Measurements from ENCODE around the gene S100A16. TPM values are rescaled to one million over a fixed set of nuclear protein-coding genes. Genes with fewer than 3 reads are reported as not detected.

Gene S100A16
- 728 and 751 TPM in 2 replicates for total RNA-seq

DNA sequence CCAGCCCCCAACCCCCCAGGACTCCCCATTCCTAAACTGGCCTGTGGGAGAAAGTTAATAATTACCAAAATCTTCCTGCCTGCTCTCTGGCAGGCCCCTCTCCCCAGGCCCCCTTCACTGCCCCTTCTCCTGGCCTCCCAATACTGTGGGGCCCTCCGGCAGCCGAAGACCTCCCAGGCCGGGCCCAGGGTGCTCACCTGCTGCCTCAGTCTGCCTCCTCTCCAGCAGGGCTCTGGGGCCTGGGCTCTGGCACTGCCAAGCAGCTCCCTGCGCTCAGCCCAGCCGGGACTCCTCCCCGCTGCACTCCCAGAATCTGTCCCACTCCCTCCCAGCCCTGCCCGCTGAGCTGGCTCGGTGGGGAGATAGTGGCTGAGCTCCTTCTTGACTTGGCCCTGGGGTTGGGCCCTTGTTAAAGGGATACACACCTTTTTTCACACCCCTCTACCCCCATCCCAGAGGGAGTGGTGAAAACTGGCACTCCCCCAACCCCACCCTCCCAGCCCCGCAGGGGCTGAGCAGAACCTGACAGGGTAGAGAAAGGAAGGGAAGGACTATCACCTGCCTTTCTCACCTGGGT is at the start of gene S100A16:
Gene S100A16, minus strand, starts transcription at position 383 of the 577 bp plus-strand sequence. CDS start 4,986 bp downstream, outside the sequence.

GRCh38 chr1:153658400-153659174 is 45.6 kb upstream of the S100A16 start, which contains the start of gene SNAPIN:
Gene SNAPIN, plus strand, starts transcription at chr1:153658703. Its CDS starts 41 bp downstream, at chr1:153658744.

GRCh38 chr1:153633754-153634665 is 21.1 kb upstream of the S100A16 start, which contains the start of gene CHTOP:
Gene CHTOP, plus strand, starts transcription at chr1:153634066. Its CDS starts 2,523 bp downstream, at chr1:153636589.

GRCh38 chr1:153627715-153628626 is 15.0 kb upstream of the S100A16 start, which contains the start of gene S100A1:
Gene S100A1, plus strand, starts transcription at chr1:153628434. Its CDS starts 2,088 bp downstream, at chr1:153630522.

DNA sequence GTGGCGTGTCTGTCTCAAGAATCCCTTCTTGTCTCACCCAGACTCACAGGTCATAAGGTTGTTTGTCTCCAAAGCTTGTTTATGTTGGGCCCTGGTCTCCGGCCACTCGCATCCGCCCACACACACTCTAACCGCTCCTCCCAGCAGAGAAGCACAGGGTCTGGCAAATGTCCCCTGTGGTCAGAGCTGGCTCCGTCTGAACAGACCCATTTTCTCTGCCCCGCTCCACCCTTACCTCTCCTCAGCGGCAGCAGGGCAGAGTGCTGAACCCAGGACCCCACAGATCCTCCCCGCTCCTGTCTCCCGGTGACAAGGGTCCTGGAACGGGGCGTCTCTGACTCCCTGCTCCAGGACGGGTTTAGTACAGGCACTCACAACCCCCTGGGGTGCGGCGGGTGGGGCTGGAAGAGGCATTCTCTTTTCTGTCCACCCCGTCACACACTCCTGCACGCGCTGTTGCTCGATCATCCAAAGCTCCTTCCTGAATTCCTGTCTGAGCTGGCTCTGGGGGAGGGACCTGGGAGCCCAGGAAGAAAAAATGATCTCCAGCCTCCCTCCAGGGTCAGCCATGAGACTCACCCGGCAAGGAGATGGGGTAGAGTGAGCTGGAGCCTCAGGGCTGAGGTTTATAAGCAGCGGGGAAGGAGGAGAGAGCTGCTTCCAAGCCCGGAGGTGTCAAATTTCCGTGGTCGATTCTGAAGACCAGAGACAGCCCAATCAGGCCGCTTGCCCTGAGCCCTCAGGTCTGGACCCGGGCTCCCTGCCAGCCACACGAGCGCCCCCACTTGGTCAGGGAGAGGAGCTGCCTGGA is 14.2 kb upstream of the S100A16 start, which contains the start of gene S100A13:
Gene S100A13, minus strand, starts transcription at position 602 of the 811 bp plus-strand sequence. CDS start 1,033 bp downstream, outside the sequence.

DNA sequence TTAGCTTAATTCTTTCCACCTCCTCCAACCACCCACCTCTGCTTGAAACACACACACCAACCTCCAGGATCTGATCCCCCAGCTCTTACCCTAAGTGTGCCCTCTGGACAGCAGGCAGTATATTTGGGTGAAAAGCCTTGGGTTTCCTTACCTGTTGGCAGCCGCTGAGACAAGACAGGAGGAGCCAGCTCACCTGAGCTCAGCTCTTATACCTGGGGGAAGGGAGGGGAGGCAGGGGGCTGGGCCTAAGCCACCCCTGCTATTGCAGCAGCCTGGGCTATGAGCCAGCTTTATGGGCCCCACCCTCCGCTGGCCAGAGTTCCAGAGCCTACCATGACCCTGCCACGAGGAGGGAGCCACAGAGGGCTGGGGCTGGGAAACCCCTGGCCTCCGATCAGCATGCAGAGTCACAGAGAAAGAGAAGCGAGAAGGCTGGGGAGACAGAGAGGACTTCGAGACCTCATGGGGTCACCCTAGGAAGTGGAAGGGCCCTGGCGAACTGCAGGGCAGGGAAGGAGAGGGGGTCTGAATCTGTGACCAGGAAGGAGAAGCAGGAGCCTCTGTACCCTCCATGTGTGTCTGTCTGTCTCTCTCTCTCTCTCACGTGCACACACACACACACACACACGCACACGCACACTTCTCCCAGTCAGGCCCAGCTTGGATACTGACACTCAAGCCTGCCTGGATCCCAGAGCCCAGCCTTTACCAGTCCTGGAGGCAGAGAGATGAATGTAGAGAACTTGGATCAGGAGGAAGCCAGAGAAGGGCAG is 3.4 kb upstream of the S100A16 start, which contains the start of gene S100A14:
Gene S100A14, minus strand, starts transcription at position 182 of the 773 bp plus-strand sequence. CDS start 467 bp downstream, outside the sequence.

DNA sequence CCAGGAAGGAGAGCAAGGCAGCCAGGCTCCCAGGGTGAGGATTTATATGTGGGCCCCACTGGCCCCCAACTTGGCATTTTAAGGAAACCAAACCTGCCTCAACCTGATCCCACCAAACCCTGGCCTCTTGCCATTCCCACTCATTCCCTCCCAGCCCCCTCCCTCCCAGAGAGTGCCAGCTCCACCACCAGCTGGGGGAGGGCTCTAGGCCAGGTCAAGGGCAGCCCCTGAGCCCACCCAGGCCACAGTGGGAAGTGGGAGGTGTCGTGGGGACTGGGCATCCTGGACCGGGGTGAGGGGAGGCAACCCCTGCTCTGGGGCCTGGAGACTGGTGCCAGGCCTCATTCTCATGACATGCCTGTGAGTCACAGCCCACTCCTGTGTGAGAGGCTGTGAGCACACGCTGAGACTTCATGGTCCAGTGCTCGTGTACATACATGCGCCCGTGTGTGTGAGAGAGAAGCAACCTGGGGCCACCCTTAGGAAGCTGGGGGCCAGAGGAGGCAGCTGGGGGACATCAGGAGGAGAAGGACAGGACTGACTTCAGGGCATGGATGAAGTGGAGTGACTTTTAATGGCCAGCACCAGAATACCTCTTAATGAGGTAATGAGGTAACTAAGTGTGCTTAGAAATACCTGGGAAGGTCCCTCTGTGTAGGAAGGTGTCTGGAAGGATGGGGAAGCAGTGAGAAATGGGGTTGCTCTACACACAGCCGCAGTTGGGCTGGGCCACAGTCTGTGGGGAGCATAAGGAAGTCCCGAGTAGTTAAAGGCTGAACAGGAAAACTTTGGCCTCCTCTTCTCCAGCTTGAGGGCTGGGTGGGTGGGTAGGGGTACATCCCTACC is 47.2 kb downstream of the S100A16 start, which contains the start of gene S100A2:
Gene S100A2, minus strand, starts transcription at position 316 of the 846 bp plus-strand sequence. CDS start 1,967 bp downstream, outside the sequence.

Other genes with a start within 250 kb of the S100A16 start
- not detected in 2 replicates for gene S100A12, start 237.5 kb downstream of the S100A16 start, total RNA-seq
- gene S100A8, start 222.1 kb downstream of the S100A16 start, total RNA-seq: not detected in 2 replicates
- gene S100A7A, start 196.6 kb downstream of the S100A16 start, total RNA-seq: not detected in 2 replicates
- gene S100A7, start 152.5 kb downstream of the S100A16 start, total RNA-seq: not detected in 2 replicates
- gene S100A6, start 77.1 kb downstream of the S100A16 start, total RNA-seq: 908 and 1,133 TPM in 2 replicates
- gene S100A5, start 72.2 kb downstream of the S100A16 start, total RNA-seq: not detected in 2 replicates
- 2.8 and 5.5 TPM in 2 replicates for gene S100A4, start 67.3 kb downstream of the S100A16 start, total RNA-seq
- 9.7 and 12.4 TPM in 2 replicates for gene S100A3, start 63.9 kb downstream of the S100A16 start, total RNA-seq
- gene S100A2, start 47.3 kb downstream of the S100A16 start, total RNA-seq: 1.5 and 2.0 TPM in 2 replicates
- gene S100A14, start 3.2 kb upstream of the S100A16 start, total RNA-seq: not detected in 2 replicates
- 144 and 167 TPM in 2 replicates for gene S100A13, start 14.4 kb upstream of the S100A16 start, total RNA-seq
- gene S100A1, start 15.3 kb upstream of the S100A16 start, total RNA-seq: not detected in 2 replicates
- 37.8 and 48.0 TPM in 2 replicates for gene CHTOP, start 20.9 kb upstream of the S100A16 start, total RNA-seq
- 57.5 and 62.2 TPM in 2 replicates for gene SNAPIN, start 45.6 kb upstream of the S100A16 start, total RNA-seq
- gene ILF2, start 57.9 kb upstream of the S100A16 start, total RNA-seq: 283 and 310 TPM in 2 replicates
- 14.5 and 15.3 TPM in 2 replicates for gene NPR1, start 65.6 kb upstream of the S100A16 start, total RNA-seq
- gene INTS3, start 114.9 kb upstream of the S100A16 start, total RNA-seq: 17.8 and 23.6 TPM in 2 replicates
- 15.5 and 18.5 TPM in 2 replicates for gene SLC27A3, start 162.3 kb upstream of the S100A16 start, total RNA-seq

Measured in mammary microvascular endothelial cell (primary cell).